Activated CD4-positive, alpha-beta T cell treated with anti-CD3 and anti-CD28 coated beads for 48 hours (primary cell): ENCODE measurements around the gene PEAK3.
A peak's percentile ranks its signal among the peaks of the same experiment; 100 is the strongest.

Experiments used
- DNase-seq: peaks from one replicate; pipeline ENCODE4 v3.0.0-alpha.2; 2020

The PEAK3 gene

DNA sequence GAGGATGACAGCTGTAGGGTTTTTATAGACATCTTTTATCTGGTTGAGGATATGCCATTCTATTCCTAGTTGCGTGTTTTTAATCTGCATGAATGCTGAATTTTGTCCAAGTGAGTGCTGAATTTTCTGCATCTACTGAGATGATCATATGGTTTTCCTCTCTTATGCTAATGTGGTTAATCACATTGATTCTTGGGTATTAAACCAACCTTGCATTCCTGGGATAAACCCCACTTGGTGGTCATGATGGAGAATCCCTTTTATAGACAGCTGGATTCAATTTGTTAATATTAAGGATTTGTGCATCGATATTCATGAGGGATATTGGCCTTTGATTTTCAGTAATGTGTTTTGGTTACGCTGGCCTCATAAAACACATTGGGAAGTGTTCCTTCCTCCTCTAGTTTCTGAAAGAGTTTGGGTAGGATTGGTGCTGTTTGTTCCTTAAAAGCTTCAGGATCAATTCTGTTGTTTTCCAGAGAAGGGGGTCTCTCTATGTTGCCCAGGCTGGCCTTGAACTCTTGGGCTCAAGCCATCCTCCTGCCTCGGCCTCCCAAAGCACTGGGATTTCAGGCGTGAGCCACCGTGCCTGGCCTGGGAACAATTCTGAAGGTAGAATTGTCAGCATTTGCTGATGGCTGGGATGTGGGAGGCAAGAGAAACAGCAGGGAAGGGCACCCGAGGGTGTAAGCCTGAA lies 33.3 kb upstream of the PEAK3 start:
- no peak for DNase-seq

GRCh38 chr19:2312820-2313501 lies 31.0 kb upstream of the PEAK3 start:
- DNase-seq = no peak

DNA sequence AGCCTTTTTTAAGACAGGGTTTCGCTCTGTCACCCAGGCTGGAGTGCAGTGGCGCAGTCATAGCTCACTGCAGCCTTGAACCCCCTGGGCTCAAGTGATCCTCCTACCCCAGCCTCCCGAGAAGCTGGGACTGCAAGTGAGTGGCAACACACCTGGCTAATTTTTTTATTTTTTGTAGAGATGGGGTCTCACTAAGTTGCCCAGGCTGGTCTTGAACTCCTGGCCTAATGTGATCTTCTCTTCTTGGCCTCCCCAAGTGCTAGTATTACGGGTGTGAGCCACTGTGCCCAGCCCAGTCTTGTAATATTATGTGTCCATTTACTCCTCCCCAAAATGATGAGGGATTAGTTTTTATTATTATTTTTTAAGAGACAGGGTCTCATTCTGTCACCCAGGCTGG lies 29.1 kb upstream of the PEAK3 start:
- no peak for DNase-seq

DNA sequence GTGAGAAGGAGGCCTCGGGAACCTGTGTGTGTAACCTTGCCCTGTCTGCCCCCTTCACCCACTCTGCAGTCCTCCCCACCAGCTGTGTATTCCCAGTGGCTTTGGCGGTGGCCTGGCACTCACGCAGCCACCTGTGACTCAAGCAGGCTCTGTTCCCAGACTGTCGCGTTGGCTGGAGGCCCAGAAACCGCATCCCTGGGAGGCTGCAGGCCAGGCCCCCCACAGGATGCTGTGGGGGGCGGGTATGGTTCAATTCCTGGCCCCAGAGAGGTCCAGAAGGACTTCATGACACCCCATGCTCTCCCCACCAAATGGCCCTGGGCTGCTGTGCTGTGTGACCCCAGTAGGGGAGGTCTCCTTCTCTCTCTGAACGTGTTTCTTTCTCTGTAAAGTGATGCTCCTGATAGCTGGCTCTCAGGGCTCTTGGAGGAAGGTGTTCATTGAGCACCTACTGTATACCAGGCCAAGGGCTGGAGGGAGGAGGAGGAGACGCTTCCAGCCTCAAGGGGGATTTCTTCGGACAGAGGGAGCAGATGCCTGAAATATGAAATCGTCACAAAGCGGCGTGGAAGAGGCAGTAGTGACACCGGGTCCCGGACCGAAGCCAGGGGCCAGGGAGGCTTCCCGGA lies 27.9 kb upstream of the PEAK3 start:
- no peak for DNase-seq

- DNase-seq = no peak
Measured at GRCh38 chr19:2308114-2308556, 26.2 kb upstream of the PEAK3 start, which contains the start of gene LINGO3. Gene LINGO3 (minus strand): TSS chr19:2308154. CDS start chr19:2291776, 16,378 bp downstream.

DNA sequence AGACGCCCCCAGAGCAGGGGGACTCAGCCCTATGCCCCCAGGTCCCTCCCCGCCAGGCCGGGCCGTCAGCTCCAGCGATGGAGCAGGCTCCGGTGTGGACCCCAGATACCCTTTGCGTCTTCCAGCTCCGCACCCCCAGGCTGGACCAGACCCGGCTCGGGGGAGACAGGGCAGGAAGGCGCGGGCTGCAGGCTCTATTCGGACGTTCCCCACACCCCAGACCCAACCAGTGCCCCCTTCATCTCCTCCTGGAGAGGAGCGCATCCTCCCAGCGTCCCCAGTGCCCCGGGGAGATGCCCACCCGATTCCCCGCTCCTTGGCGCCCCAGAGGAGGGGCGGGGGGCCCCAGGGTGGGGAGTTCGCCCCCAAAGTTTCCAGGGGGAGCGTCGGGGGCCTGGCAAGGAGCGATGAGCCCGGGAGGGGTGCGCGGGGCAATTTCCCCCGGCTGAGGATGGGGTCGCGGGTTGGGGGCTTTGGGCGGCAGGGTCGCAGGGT lies 25.6 kb upstream of the PEAK3 start:
- DNase-seq = no peak

DNA sequence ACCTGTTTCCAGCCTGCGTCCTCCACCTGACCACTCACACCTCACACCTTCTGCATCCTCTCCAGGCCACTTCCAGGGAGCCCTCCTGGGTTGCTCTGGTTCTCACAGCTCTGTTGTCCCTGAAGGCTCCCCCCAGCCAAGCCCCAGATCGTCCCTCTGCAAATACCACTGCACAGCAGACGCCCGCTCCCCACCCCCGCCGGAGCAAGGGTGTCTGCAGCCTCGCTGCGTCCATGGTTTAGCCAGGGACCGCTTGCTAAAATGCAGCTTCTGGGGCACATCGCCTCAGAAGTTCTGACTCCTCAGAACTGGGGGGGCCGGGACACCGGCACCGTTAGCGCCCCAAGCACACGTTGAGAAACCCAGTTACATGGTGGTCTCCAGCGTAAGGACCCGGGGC lies 25.0 kb upstream of the PEAK3 start:
- DNase-seq = no peak

DNA sequence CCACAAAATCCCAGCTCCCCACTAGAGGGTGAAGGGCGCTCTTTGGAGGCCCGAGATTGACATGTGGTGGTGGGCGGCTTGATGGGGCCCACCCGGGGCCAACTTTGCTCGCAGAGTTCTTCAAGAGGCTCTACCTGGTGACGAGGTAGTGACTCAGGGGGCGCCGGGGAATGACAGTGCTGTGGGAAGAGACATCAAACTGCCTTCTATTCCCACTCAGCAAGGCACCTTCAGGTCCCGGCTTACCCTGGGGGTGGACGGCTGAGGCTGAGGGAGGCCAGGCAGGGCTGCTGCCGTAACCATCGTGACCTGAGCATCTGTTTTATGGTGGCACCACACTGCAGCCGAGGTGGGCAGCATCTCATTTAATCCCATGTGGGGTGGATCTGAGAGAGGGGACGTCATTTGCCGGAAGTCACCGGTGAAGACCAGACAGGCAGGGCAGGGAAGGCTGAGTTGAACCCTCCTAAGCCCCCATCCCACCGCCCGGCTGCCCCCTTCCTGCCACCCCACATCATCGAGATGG lies 24.4 kb upstream of the PEAK3 start:
- no peak for DNase-seq

DNA sequence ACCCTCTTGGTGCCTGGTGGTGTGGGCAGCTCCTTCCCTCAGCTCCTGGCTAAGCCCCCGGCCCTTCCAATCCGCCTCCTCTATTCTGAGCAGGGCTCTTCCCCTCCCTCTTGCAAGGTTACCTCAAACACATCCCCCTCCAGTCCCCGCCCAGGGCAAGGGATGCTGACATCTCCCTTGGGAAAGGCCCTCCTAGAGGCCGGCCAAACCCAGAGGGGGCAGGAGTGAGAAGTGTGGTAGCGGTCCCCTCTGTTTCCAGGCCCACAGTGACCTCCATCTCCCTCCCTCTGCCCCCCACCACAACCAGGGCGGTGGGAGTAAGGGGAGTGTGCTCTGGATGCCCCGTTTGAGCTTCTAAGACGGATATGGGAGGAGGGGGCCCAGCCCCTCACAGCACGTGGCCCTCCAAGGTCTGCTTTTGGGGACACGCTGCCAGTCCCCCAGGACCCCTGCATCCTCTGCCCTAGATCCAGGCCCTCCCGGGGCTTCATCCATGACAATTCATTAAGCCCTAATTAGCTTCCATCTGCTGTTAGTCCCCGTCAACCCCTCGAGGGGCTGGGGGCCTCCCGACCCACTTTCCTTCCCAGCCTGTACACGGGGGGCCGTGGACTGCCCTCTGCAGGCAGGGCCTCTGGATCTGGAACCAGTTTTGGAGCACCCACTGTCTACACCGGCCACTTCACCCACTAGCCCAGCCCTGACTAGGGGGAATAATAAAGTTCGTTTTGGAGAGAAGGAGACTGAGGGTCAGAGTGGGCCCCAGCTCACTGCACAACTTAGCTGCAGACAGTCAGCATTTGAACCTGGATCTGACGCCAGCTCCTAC lies 23.7 kb upstream of the PEAK3 start:
- no peak for DNase-seq

- no peak for DNase-seq
Measured at GRCh38 chr19:2303211-2303798, 21.3 kb upstream of the PEAK3 start.

DNA sequence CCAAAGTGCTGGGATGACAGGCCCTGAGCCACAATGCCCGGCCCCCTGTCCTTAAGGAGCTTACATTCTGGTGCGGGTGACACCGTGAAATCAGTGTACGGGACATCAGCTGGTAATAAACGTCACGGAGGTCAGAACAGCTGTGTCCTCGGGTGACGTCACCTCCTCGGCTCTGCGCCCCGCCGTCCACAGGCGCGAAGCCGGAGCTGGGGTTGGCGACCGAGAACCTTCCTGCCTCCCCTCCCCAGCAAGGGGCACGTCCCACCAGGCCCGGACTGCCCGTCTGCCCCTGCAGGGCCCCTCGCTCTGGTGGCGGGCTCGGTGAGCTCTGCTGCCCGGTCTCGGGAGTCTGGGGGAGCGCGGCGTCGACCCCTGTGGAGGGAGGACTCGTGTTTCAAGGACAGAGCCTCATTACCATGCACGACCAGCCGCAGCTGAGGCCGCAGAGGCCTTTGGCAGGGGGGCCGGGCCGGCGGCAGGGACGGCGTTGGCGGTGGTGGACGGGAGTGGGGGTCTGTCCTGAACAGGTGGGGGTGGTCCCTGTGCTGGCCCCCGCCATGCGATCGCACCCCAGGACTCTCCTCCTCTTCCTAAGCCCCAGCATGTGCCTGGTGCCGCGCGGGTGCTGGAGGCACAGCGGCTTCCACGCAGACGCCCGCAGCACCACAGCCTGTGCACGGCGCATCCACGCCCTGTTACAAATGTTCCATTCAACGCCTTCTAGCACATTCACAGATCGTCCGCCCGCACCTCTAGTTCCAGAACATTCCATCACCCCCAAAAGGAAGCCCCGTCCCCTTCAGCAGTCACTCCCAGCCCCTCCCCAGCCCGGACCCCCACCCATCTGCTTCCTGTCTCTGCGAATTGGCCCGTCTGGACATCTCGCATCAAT lies 20.6 kb upstream of the PEAK3 start:
- DNase-seq = no peak

DNA sequence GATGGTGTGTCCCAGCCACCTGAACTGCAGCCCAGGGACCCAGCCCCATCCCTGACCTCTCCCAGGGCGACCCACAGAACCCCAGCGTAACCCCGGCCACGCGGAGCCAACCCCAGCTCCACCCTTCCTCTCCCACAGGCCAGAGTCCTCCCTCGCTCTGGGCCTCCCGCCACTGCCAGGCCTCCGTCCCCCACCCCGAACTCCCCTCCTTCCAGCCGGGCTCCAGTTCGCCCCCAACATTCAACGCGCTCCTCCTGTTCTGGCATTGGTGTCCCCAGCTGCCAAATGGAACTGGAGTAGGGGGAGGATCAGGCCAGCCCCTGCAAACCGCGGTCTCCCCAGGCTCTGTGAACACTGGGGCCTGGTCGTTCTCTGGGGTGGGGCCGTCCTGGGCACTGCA lies 18.6 kb upstream of the PEAK3 start:
- no peak for DNase-seq

- no peak for DNase-seq
Measured at GRCh38 chr19:2296141-2296540, 14.2 kb upstream of the PEAK3 start.

DNA sequence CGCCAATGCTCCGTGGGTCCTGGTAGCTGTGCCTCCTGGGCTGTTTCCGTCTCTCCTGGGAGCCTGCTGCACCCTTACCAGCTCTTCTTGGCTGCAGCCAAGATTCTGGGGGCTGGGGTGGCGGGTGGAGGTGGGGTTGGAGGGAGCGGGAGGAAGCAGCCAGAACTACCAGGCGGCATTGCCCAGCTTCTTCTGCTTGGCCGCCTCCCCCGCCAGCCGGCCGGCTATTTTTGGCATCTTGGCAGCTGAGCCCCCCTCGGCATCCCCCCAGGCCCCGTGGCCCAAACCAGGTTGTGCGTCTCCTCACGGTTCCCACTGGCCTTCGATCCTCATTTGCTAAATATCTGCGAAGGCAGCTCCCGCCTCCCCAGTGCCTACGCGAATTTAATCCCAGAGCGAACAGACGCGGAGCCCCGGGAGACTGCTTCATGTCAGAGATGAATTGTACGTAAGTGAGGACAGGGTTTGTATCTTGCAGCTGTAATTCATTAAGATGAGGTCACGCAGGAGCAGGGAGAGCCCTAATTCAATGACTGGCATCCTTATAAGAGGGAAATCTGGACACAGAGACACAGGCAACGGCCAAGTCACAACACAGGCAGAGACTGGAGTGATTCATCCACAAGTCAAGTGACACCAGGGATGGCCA lies 12.8 kb upstream of the PEAK3 start:
- no peak for DNase-seq

GRCh38 chr19:2291185-2291751 lies 9.3 kb upstream of the PEAK3 start:
- no peak for DNase-seq

- DNase-seq = no peak
Measured at GRCh38 chr19:2290441-2291184, 8.6 kb upstream of the PEAK3 start.

DNA sequence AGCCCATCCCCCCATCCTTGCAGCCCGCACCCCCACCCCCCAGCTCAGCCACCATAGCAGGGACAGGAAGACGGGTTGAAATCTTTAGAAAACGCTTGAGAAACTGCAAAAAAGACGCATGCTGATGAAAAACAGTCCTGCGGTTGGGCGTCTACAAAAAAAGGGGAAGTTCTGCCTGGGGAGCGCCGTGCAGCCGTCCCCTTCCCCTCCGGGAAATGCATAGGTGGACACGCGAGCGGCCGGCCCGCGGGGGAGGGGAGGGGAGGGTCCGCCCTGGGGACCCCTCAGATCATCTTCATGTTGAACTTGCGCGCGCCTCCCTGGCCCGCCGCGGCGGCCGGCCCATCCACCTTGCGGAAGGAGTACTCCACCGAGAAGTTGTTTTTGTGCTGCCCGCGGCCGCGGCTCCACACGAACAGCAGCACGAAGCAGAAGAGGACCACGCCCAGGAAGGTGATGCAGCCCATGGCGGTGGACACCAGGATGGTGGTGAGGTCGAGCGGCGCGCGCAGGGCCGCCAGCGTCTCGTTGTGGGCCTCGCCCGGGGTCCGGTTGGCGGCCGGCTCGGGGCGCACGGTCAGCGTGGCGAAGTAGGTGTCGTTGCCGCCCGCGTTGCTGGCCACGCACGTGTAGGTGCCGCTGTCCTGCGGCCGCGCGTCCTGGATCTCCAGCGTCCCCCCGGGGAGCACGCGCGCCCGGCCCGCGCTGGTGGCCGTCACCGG lies 7.9 kb upstream of the PEAK3 start:
- DNase-seq = peak; percentile 57

DNA sequence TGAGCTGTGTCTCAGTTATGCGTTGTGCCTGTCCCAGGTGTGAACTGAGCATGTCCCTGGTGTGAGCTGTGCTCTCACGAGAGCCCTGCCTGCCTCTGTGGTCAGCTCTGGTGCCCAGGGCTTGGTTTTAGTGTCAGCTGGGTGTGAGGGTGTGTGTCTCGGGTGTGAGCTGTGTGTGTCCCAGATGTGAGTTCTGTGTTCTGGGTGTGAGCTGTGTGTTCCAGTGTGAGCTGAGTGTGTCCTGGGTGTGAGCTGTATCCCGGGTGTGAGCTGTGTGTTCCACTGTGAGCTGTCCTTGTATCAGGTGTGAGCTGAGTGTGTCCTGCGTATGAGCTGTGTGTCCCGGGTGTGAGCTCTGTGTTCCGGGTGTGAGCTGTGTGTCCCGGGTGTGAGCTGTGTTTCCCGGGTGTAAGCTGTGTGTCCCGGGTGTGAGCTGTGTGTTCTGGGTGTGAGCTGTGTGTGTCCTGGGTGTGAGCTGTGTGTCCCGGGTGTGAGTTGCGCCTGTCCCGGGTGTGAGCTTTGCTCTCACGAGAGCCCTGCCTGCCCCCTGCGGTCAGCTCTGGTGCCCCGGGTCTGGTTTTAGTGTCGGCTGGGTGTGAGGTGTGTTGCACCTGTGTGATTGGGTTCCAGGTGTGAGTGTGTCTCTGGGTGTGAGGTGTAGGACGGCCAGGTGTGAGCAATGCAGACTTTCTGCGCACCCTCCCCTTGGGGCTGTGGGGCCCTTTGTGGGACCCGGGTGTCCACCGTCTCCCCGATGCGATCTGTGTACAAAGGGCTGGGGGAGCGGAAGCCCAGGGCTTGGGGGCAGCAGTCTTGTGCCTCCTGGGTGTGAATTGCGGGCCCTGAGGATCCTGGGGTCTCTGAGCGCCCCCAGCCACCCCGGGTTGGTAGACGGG lies 7.1 kb upstream of the PEAK3 start:
- DNase-seq = no peak
